ENCODE data around the gene FHIT. TPM values are rescaled to one million over a fixed set of nuclear protein-coding genes. Genes with fewer than 3 reads are reported as not detected.

The FHIT gene
- total RNA-seq, 4 donors from 2014 or later: 3.5 to 17.0 (median 16.7) TPM

DNA sequence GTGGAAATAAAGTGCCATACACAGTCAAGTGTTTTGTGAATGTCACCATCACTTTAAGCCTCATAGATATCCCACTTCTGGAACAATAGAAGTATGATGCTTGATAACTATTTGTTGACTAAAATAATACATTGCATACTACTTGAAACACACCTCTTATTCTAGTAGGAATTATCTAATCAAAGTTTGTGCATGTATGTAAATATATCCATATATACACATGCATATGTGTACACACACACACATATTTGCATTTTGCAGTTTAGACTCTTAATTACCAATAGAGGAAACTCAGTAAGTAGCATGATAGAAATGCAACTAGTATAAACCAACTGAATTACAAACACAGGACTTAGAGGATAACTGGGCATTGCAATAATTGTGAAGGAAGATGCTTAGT, 1084.1 kb downstream of the FHIT start:
- no peaks in the 10 kb centered on the region for H3K4me1 ChIP-seq
- no peak for DNase-seq
- no peaks in the 10 kb centered on the region for H3K36me3 ChIP-seq
- TF ChIP-seq POLR2A (IDR thresholded peaks at IDR 0.05): no peak
- TF ChIP-seq, protein P1, sequence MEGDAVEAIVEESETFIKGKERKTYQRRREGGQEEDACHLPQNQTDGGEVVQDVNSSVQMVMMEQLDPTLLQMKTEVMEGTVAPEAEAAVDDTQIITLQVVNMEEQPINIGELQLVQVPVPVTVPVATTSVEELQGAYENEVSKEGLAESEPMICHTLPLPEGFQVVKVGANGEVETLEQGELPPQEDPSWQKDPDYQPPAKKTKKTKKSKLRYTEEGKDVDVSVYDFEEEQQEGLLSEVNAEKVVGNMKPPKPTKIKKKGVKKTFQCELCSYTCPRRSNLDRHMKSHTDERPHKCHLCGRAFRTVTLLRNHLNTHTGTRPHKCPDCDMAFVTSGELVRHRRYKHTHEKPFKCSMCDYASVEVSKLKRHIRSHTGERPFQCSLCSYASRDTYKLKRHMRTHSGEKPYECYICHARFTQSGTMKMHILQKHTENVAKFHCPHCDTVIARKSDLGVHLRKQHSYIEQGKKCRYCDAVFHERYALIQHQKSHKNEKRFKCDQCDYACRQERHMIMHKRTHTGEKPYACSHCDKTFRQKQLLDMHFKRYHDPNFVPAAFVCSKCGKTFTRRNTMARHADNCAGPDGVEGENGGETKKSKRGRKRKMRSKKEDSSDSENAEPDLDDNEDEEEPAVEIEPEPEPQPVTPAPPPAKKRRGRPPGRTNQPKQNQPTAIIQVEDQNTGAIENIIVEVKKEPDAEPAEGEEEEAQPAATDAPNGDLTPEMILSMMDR (IDR thresholded peaks at IDR 0.05): no peak
- no peaks in the 10 kb centered on the region for H3K27me3 ChIP-seq
- no peaks in the 10 kb centered on the region for H3K9me3 ChIP-seq
- H3K4me3 ChIP-seq: no peak overlapping the region
- H3K27ac ChIP-seq: no peak overlapping the region

- Histone ChIP-seq H3K27ac (no peak overlapping the region), H3K36me3 (no peaks in the 10 kb centered on the region), H3K27me3 (no peaks in the 10 kb centered on the region), H3K4me3 (no peak overlapping the region), H3K9me3 (no peaks in the 10 kb centered on the region), H3K4me1 (no peaks in the 10 kb centered on the region)
- DNase-seq: no peak
- no peak for TF ChIP-seq POLR2A (IDR thresholded peaks at IDR 0.05)
- TF ChIP-seq, protein P1 (IDR thresholded peaks at IDR 0.05): no peak
Measured at GRCh38 chr3:60160822-60161748, 1090.2 kb downstream of the FHIT start.

GRCh38 chr3:60160111-60160821, 1091.0 kb downstream of the FHIT start:
- TF ChIP-seq, protein P1 (IDR thresholded peaks at IDR 0.05): no peak
- TF ChIP-seq POLR2A (IDR thresholded peaks at IDR 0.05): no peak
- no peak for DNase-seq
- H3K4me1 ChIP-seq: no peaks in the 10 kb centered on the region

DNA sequence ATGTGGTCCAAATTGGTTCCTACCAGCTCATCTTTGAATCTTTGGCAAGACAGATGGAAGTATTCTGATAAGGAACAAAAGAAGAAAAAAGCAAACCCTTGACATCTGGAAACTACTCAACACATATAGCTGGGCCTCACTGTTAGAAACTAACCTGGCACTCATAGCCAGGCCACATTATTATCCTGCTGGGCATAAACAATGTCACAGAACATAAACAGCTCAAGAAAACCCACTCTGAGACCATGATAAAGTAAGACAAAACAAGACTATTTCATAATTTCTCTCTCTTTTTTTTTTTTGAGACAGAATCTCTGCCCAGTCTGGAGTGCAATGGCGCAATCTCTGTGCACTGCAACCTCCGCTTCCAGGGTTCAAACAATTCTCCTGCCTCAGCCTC, 1093.2 kb downstream of the FHIT start:
- Histone ChIP-seq H3K27me3 (no peaks in the 10 kb centered on the region), H3K36me3 (no peaks in the 10 kb centered on the region)

More at GRCh38 chr3:60160111-60160821, 1091.0 kb downstream of the FHIT start:
- no peak overlapping the region for H3K27ac ChIP-seq
- no peaks in the 10 kb centered on the region for H3K27me3 ChIP-seq
- no peaks in the 10 kb centered on the region for H3K9me3 ChIP-seq
- H3K36me3 ChIP-seq: no peaks in the 10 kb centered on the region
- no peak overlapping the region for H3K4me3 ChIP-seq

GRCh38 chr3:60154011-60154410, 1097.2 kb downstream of the FHIT start:
- no peak overlapping the region for H3K27ac ChIP-seq
- H3K4me1 ChIP-seq: no peaks in the 10 kb centered on the region
- H3K4me3 ChIP-seq: no peak overlapping the region
- H3K36me3 ChIP-seq: no peaks in the 10 kb centered on the region
- no peak for DNase-seq
- H3K27me3 ChIP-seq: no peaks in the 10 kb centered on the region
- no peak for TF ChIP-seq POLR2A (IDR thresholded peaks at IDR 0.05)
- TF ChIP-seq, protein P1 (IDR thresholded peaks at IDR 0.05): no peak
- H3K9me3 ChIP-seq: no peaks in the 10 kb centered on the region

More for the DNA sequence above, 1093.2 kb downstream of the FHIT start:
- no peak for DNase-seq
- H3K4me3 ChIP-seq: no peak overlapping the region
- no peaks in the 10 kb centered on the region for H3K4me1 ChIP-seq
- no peak for TF ChIP-seq POLR2A (IDR thresholded peaks at IDR 0.05)
- TF ChIP-seq, protein P1 (IDR thresholded peaks at IDR 0.05): no peak
- H3K27ac ChIP-seq: no peak overlapping the region
- H3K9me3 ChIP-seq: no peaks in the 10 kb centered on the region

Measured in Peyer's patch (tissue), 4 donors.